Measurements from ENCODE around the gene KRTAP20-2. TPM values are rescaled to one million over a fixed set of nuclear protein-coding genes. Genes with fewer than 3 reads are reported as not detected.

The KRTAP20-2 gene
- not detected in 2 replicates for total RNA-seq

DNA sequence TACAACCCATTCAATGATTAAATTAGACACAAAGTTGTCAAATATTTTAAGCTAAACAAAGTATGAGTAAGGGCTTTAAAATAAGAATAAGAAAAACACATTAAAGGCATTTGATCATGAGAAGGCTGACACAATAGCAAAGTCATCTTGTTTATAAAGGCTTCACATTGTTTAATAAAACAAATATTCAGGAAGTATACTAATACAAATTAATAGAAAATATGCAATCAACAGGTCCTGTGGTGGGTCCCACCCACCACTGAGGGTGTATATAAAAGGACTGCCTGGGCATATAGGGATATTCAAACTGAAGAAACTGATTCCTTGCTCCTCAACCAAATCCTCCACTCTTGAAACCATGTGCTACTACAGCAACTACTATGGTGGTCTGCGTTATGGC, at the start of gene KRTAP20-2:
Gene KRTAP20-2, plus strand, starts transcription at position 301 of the 400 bp plus-strand sequence. Its CDS starts 58 bp downstream, at position 359.

GRCh38 chr21:30590297-30590696, 44.7 kb upstream of the KRTAP20-2 start, which contains the start of gene KRTAP22-2:
TSS of gene KRTAP22-2 (minus strand) at chr21:30590397.

GRCh38 chr21:30592140-30592539, 42.9 kb upstream of the KRTAP20-2 start, which contains the start of gene KRTAP6-3:
TSS of gene KRTAP6-3 (plus strand) at chr21:30592440. CDS start at chr21:30592446, 6 bp downstream.

GRCh38 chr21:30598802-30599201, 36.2 kb upstream of the KRTAP20-2 start, which contains the start of gene KRTAP6-2:
TSS of gene KRTAP6-2 (minus strand) at chr21:30598902. CDS start at chr21:30598874, 28 bp downstream.

GRCh38 chr21:30600787-30601186, 34.2 kb upstream of the KRTAP20-2 start, which contains the start of gene KRTAP22-1:
TSS of gene KRTAP22-1 (plus strand) at chr21:30601087.

GRCh38 chr21:30613836-30614235, 21.2 kb upstream of the KRTAP20-2 start, which contains the start of gene KRTAP6-1:
TSS of gene KRTAP6-1 (minus strand) at chr21:30613930. CDS start at chr21:30613904, 26 bp downstream.

GRCh38 chr21:30616125-30616524, 18.9 kb upstream of the KRTAP20-2 start, which contains the start of gene KRTAP20-1:
TSS of gene KRTAP20-1 (plus strand) at chr21:30616425. CDS start at chr21:30616455, 30 bp downstream.

DNA sequence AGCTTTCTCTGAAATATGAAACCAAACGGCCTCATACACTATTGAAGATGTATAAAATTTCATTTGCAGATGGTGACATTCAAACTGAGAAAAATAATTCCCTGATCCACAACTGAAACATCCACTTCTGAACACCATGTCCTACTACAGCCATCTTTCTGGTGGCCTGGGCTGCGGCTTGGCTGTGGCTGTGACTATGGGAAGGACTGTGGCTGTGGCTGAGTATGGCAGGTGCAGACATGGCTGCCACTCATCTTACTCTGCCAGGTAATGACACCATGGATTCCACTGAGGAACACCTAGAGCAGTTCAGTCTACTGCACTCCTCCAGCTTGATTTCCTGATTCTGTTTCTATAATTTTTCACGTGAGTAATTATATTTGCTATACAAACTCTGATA, 14.5 kb upstream of the KRTAP20-2 start, which contains the start of gene KRTAP20-4:
Gene KRTAP20-4, plus strand, starts transcription at position 106 of the 400 bp plus-strand sequence.

DNA sequence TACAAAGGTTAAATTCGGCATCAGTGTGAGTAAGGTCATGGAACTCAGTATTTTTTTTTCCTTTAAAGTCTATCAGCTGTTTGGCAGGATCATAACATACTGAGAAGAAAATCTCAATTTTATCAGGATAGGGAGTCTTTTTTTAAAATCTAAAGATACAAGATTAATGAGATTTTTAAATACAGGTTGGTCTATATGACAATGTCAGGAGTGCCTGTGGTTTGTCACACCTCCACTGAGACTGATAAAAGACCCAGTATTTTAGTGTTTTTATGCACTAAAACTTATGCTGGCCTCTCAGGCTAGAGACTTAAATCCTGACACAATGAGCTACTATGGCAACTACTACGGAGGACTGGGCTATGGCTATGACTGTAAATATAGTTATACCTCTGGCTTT, 7.6 kb downstream of the KRTAP20-2 start, which contains the start of gene KRTAP20-3:
Gene KRTAP20-3, plus strand, starts transcription at position 301 of the 400 bp plus-strand sequence.

Other genes starting within 250 kb of the KRTAP20-2 start
- not detected in 2 replicates for gene KRTAP13-1, start 239.2 kb upstream of the KRTAP20-2 start, total RNA-seq
- not detected in 2 replicates for gene KRTAP13-3, start 209.3 kb upstream of the KRTAP20-2 start, total RNA-seq
- gene KRTAP13-4, start 205.0 kb upstream of the KRTAP20-2 start, total RNA-seq, result not detected in 2 replicates
- gene KRTAP15-1, start 194.9 kb upstream of the KRTAP20-2 start, total RNA-seq, result not detected in 2 replicates
- gene KRTAP19-1, start 154.8 kb upstream of the KRTAP20-2 start, total RNA-seq, result not detected in 2 replicates
- not detected in 2 replicates for gene KRTAP19-2, start 147.8 kb upstream of the KRTAP20-2 start, total RNA-seq
- gene KRTAP19-3, start 143.2 kb upstream of the KRTAP20-2 start, total RNA-seq, result not detected in 2 replicates
- gene KRTAP19-4, start 138.0 kb upstream of the KRTAP20-2 start, total RNA-seq, result not detected in 2 replicates
- not detected in 2 replicates for gene KRTAP19-5, start 133.1 kb upstream of the KRTAP20-2 start, total RNA-seq
- not detected in 2 replicates for gene KRTAP19-6, start 93.3 kb upstream of the KRTAP20-2 start, total RNA-seq
- not detected in 2 replicates for gene KRTAP19-7, start 73.9 kb upstream of the KRTAP20-2 start, total RNA-seq
- gene KRTAP22-2, start 44.8 kb upstream of the KRTAP20-2 start, total RNA-seq, result not detected in 2 replicates
- gene KRTAP6-3, start 42.8 kb upstream of the KRTAP20-2 start, total RNA-seq, result not detected in 2 replicates
- not detected in 2 replicates for gene KRTAP6-2, start 36.3 kb upstream of the KRTAP20-2 start, total RNA-seq
- not detected in 2 replicates for gene KRTAP22-1, start 34.1 kb upstream of the KRTAP20-2 start, total RNA-seq
- gene KRTAP6-1, start 21.3 kb upstream of the KRTAP20-2 start, total RNA-seq, result not detected in 2 replicates
- gene KRTAP20-1, start 18.8 kb upstream of the KRTAP20-2 start, total RNA-seq, result not detected in 2 replicates
- gene KRTAP20-4, start 14.6 kb upstream of the KRTAP20-2 start, total RNA-seq, result not detected in 2 replicates
- gene KRTAP20-3, start 7.7 kb downstream of the KRTAP20-2 start, total RNA-seq, result not detected in 2 replicates
- not detected in 2 replicates for gene KRTAP21-3, start 83.6 kb downstream of the KRTAP20-2 start, total RNA-seq
- gene KRTAP21-2, start 112.1 kb downstream of the KRTAP20-2 start, total RNA-seq, result not detected in 2 replicates
- not detected in 2 replicates for gene KRTAP21-1, start 120.2 kb downstream of the KRTAP20-2 start, total RNA-seq
- gene KRTAP8-1, start 178.1 kb downstream of the KRTAP20-2 start, total RNA-seq, result not detected in 2 replicates
- not detected in 2 replicates for gene KRTAP7-1, start 194.6 kb downstream of the KRTAP20-2 start, total RNA-seq
- gene KRTAP11-1, start 246.4 kb downstream of the KRTAP20-2 start, total RNA-seq, result not detected in 2 replicates

Measured in endothelial cell of coronary artery (primary cell).